Gastroesophageal sphincter (tissue), 4 donors: Measurements from ENCODE around the gene FBXL12. TPM values are rescaled to one million over a fixed set of nuclear protein-coding genes. Genes with fewer than 3 reads are reported as not detected.

Source experiments
- ATAC-seq: fragments of 150-250 bp; one replicate; pipeline ENCODE4 v1.9.1; 2016; ENCODE audit warnings: mild to moderate bottlenecking, moderate library complexity
- H3K27ac ChIP-seq, 4 donors: fragments of 200-600 bp; sonication (generic) in 3 of 4; 1 replicate in 3 of 4; 2 replicates in 1 of 4; pipeline ENCODE4 v1.5.1; 2016 to 2019
- H3K27me3 ChIP-seq: fragments of 200-600 bp; sonication (generic); one replicate; pipeline ENCODE4 v1.5.1; 2019
- H3K36me3 ChIP-seq, 2 donors: fragments of 200-600 bp; sonication (generic); one replicate each; pipeline ENCODE4 v1.5.1; 2019; ENCODE audit warnings: control low read depth in 1 of 2
- H3K4me1 ChIP-seq, 3 donors: fragments of 200-600 bp; sonication (generic); 1 replicate in 2 of 3; 2 replicates in 1 of 3; pipeline ENCODE4 v1.5.1; 2016 to 2019; ENCODE audit warnings: control low read depth in 2 of 3
- H3K4me3 ChIP-seq, 2 donors: fragments of 200-600 bp; sonication (generic); one replicate each; pipeline ENCODE4 v1.5.1; 2019; ENCODE audit warnings: mild to moderate bottlenecking in 1 of 2, moderate library complexity in 1 of 2
- H3K9me3 ChIP-seq, 3 donors: fragments of 200-600 bp; sonication (generic); one replicate each; pipeline ENCODE4 v1.5.1; 2017 to 2019; ENCODE audit warnings: control low read depth in 2 of 3
- CTCF ChIP-seq, 4 experiments: fragments of 200-600 bp in 2 of 4; fragments of 450-650 bp in 2 of 4; sonication (generic) in 1 of 4; IDR thresholded peaks; one replicate each; pipeline ENCODE4 v1.5.1; 2017 to 2019; ENCODE audit warnings: antibody characterized with exemption in 4 of 4, mild to moderate bottlenecking in 2 of 4, moderate library complexity in 2 of 4
- EP300 ChIP-seq: sonication (generic); formaldehyde crosslinking; IDR thresholded peaks from one replicate; pipeline ENCODE4 v1.6.1; 2017; ENCODE audit warnings: antibody characterized with exemption, mild to moderate bottlenecking
- POLR2A ChIP-seq, 2 donors: fragments of 450-650 bp; IDR thresholded peaks; one replicate each; pipeline ENCODE4 v1.6.1; 2017; ENCODE audit warnings: antibody characterized with exemption in 2 of 2, mild to moderate bottlenecking in 2 of 2, moderate library complexity in 1 of 2
- POLR2AphosphoS5 ChIP-seq: sonication (generic); formaldehyde crosslinking; IDR thresholded peaks from one replicate; pipeline ENCODE4 v1.6.1; 2017; ENCODE audit warnings: antibody characterized with exemption
- WGBS, 2 donors: methylation state at CpG; one replicate each; pipeline ENCODE4 v1.1.5; 2018; ENCODE audit warnings: low coverage in 1 of 2; 5-methylcytosine and 5-hydroxymethylcytosine counted together
- total RNA-seq, 4 donors: library from RNA; depleted of rRNA; stranded (reverse); fragments of >200 nt; gene quantifications; one replicate each; pipeline ENCODE4 v1.1.0, GENCODE V29; 2016

The FBXL12 gene
- total RNA-seq, 4 donors from 2014 or later, result 17.2 to 27.1 (median 24.0) TPM

GRCh38 chr19:9819596-9819909, 674 bp upstream of the FBXL12 start:
- Histone ChIP-seq H3K4me3 (peak overlapping the region in 1 of 2 donors; percentile 76), H3K27ac (peak overlapping the region; percentile 21 to 98 (median 94)), H3K9me3 (no peaks in the 10 kb centered on the region), H3K4me1 (peaks cover 0 to 41% (median 15%) of the 10 kb centered on the region in 3 donors), H3K36me3 (peaks cover 0 to 20% of the 10 kb centered on the region in 2 donors), H3K27me3 (no peaks in the 10 kb centered on the region)
- 0% methylated on average over 14 of the region's 21 CpGs; no CpG with 5 or more reads in 1 of the 2 donors for WGBS, 2 donors
- TF ChIP-seq EP300, result no peak
- no peak for TF ChIP-seq CTCF (IDR thresholded peaks at IDR 0.05)
- ATAC-seq, result no peak

- ATAC-seq, result no peak
- Histone ChIP-seq H3K36me3 (peaks cover 0 to 21% of the 10 kb centered on the region in 2 donors), H3K27me3 (no peaks in the 10 kb centered on the region), H3K27ac (peak overlapping the region; percentile 82 to 98 (median 94)), H3K4me3 (peak overlapping the region; percentile 69 to 76), H3K4me1 (peaks cover 0 to 41% (median 15%) of the 10 kb centered on the region in 3 donors), H3K9me3 (no peaks in the 10 kb centered on the region)
- TF ChIP-seq EP300 (no peak), CTCF (IDR thresholded peaks at IDR 0.05) (no peak), POLR2A (IDR thresholded peaks at IDR 0.05) (no peak), POLR2AphosphoS5 (no peak)
- 78% methylated on average over 1 of the region's 39 CpGs; no CpG with 5 or more reads in 1 of the 2 donors for WGBS, 2 donors
These were observed 625 bp downstream of the FBXL12 start for GRCh38 chr19:9818175-9818733.

GRCh38 chr19:9811139-9811538, 7.7 kb downstream of the FBXL12 start:
- peaks cover 0 to 5% (median 0%) of the 10 kb centered on the region in 3 donors for H3K4me1 ChIP-seq
- no peaks in the 10 kb centered on the region for H3K27me3 ChIP-seq
- no peaks in the 10 kb centered on the region for H3K9me3 ChIP-seq
- H3K27ac ChIP-seq, result no peak overlapping the region
- peaks cover 0 to 90% of the 10 kb centered on the region in 2 donors for H3K36me3 ChIP-seq
- ATAC-seq, result no peak
- 90% methylated on average over 8 of the region's 21 CpGs; no CpG with 5 or more reads in 1 of the 2 donors for WGBS, 2 donors
- TF ChIP-seq POLR2A (IDR thresholded peaks at IDR 0.05) (no peak), CTCF (IDR thresholded peaks at IDR 0.05) (no peak), POLR2AphosphoS5 (no peak), EP300 (no peak)
- no peak overlapping the region for H3K4me3 ChIP-seq

GRCh38 chr19:9808855-9809824, 9.7 kb downstream of the FBXL12 start:
- Histone ChIP-seq H3K36me3 (peaks cover 0 to 83% of the 10 kb centered on the region in 2 donors), H3K27me3 (no peaks in the 10 kb centered on the region), H3K9me3 (no peaks in the 10 kb centered on the region), H3K27ac (no peak overlapping the region), H3K4me3 (no peak overlapping the region), H3K4me1 (no peaks in the 10 kb centered on the region)
- ATAC-seq, result no peak
- 92 to 94% methylated on average over 6 to 8 of the region's 11 CpGs for WGBS, 2 donors
- no peak for TF ChIP-seq POLR2A (IDR thresholded peaks at IDR 0.05)
- TF ChIP-seq POLR2AphosphoS5, result no peak
- TF ChIP-seq EP300, result no peak
- no peak for TF ChIP-seq CTCF (IDR thresholded peaks at IDR 0.05)
